GM18511 (cell line): Measurements from ENCODE around the gene CCNB1.
"Not testable (repeated sequence)": the region's sequence is repeated elsewhere in the genome, so short reads cannot be mapped to it uniquely, and the experiment has no call there.

Source experiments
- ATAC-seq: cut with Tn5 transposase; IDR thresholded peaks from one replicate; pipeline ENCODE4 v1.9.1; 2021; ENCODE audit warnings: mild to moderate bottlenecking, moderate library complexity; ENCODE audit not compliant: unreplicated experiment

CCNB1 gene

GRCh38 chr5:69181659-69182293 is 14.8 kb downstream of the CCNB1 start:
- ATAC-seq: not testable (repeated sequence)

GRCh38 chr5:69184621-69185020 is 17.7 kb downstream of the CCNB1 start:
- no peak for ATAC-seq

GRCh38 chr5:69187342-69187741 is 20.4 kb downstream of the CCNB1 start:
- ATAC-seq: no peak

GRCh38 chr5:69188811-69189161 is 21.8 kb downstream of the CCNB1 start:
- no peak for ATAC-seq

- peak; percentile 96 for ATAC-seq
Observed at GRCh38 chr5:69189162-69190086, 22.5 kb downstream of the CCNB1 start, which contains the start of gene CENPH. TSS of gene CENPH (plus strand) at chr5:69189583. CDS start at chr5:69189635, 52 bp downstream.

GRCh38 chr5:69202497-69202896 is 35.5 kb downstream of the CCNB1 start:
- ATAC-seq: no peak

- ATAC-seq: no peak
Observed at GRCh38 chr5:69206528-69207190, 39.7 kb downstream of the CCNB1 start.

GRCh38 chr5:69209602-69210001 is 42.7 kb downstream of the CCNB1 start:
- ATAC-seq: no peak

- ATAC-seq: no peak
Observed at GRCh38 chr5:69211200-69211599, 44.2 kb downstream of the CCNB1 start.

- no peak for ATAC-seq
Observed at GRCh38 chr5:69212022-69212421, 45.1 kb downstream of the CCNB1 start.

- no peak for ATAC-seq
Observed at GRCh38 chr5:69213513-69214215, 46.7 kb downstream of the CCNB1 start.

GRCh38 chr5:69217151-69217511 is 50.2 kb downstream of the CCNB1 start:
- ATAC-seq: no peak

GRCh38 chr5:69217548-69218526 is 50.9 kb downstream of the CCNB1 start:
- peak; percentile 95 for ATAC-seq

- ATAC-seq: no peak
Observed at GRCh38 chr5:69219939-69220338, 53.0 kb downstream of the CCNB1 start.

GRCh38 chr5:69220371-69220770 is 53.4 kb downstream of the CCNB1 start:
- ATAC-seq: not testable (repeated sequence)

- not testable (repeated sequence) for ATAC-seq
Observed at GRCh38 chr5:69220833-69221232, 53.9 kb downstream of the CCNB1 start.

- no peak for ATAC-seq
Observed at GRCh38 chr5:69224520-69224919, 57.6 kb downstream of the CCNB1 start.

- ATAC-seq: no peak
Observed at GRCh38 chr5:69225860-69226259, 58.9 kb downstream of the CCNB1 start.
